H1 (cell line): ENCODE measurements around the gene TAF3. TPM values are rescaled to one million over a fixed set of nuclear protein-coding genes. Genes with fewer than 3 reads are reported as not detected.

Experiments
- CTCF ChIA-PET: fragments of 300-600 bp; sonication (Branson Sonifier 250); formaldehyde crosslinking; loops from one replicate; lab custom pipeline; 2021; ENCODE audit not compliant: partially characterized antibody; lab: Charles Lee
- POLR2A ChIA-PET: fragments of 300-600 bp; sonication (Branson Sonifier 250); formaldehyde crosslinking; loops from one replicate; lab custom pipeline; 2021; ENCODE audit warnings: inconsistent platforms; ENCODE audit not compliant: partially characterized antibody; lab: Charles Lee
- DNase-seq, 2 experiments: peaks; one replicate each; pipeline versions ENCODE4 v3.0.0 to v3.0.0-alpha.2; 2010 to 2022; ENCODE audit warnings: low spot score in 2 of 2, low read depth in 1 of 2, mixed read lengths in 1 of 2
- FAIRE-seq: peaks from 2 replicates; lab custom pipeline; 2011; peaks lifted over from hg19 to GRCh38; lab: Jason Lieb, UNC
- H2AFZ ChIP-seq: 2 replicates; pipeline ENCODE4 v1.8.1; 2012; ENCODE audit warnings: low read length, inconsistent platforms
- H2AK5ac ChIP-seq: 2 replicates; pipeline ENCODE4 v1.6.1; 2013; ENCODE audit warnings: low read depth, low read length
- H2BK120ac ChIP-seq: replicated peaks from 2 replicates; pipeline ENCODE3; 2013; ENCODE audit warnings: low read depth, low read length, inconsistent platforms
- H2BK12ac ChIP-seq: 2 replicates; pipeline ENCODE4 v1.6.1; 2013; ENCODE audit warnings: low read depth, low read length
- H2BK15ac ChIP-seq: 2 replicates; pipeline ENCODE4 v1.6.1; 2013; ENCODE audit warnings: low read length
- H2BK20ac ChIP-seq: 2 replicates; pipeline ENCODE4 v1.6.1; 2013; ENCODE audit warnings: low read length
- H2BK5ac ChIP-seq: 2 replicates; pipeline ENCODE4 v1.6.1; 2013; ENCODE audit warnings: low read depth, low read length
- H3K14ac ChIP-seq: 2 replicates; pipeline ENCODE4 v1.6.1; 2013; ENCODE audit warnings: inconsistent platforms; ENCODE audit not compliant: insufficient read length
- H3K18ac ChIP-seq: 2 replicates; pipeline ENCODE4 v1.6.1; 2013; ENCODE audit warnings: low read length; ENCODE audit errors: extremely low read depth
- H3K23ac ChIP-seq: 2 replicates; pipeline ENCODE4 v1.6.1; 2013; ENCODE audit warnings: inconsistent platforms; ENCODE audit not compliant: insufficient read length
- H3K23me2 ChIP-seq: 2 replicates; pipeline ENCODE4 v1.6.1; 2013; ENCODE audit warnings: low read depth, low read length
- H3K27ac ChIP-seq: 2 replicates; pipeline ENCODE4 v1.6.1; 2011; ENCODE audit warnings: low read depth, low read length, inconsistent platforms
- H3K27me3 ChIP-seq, 4 experiments: replicated peaks in 1 of 4; 1 replicate in 1 of 4; 2 replicates in 3 of 4; pipeline versions ENCODE4 v1.6.1 to v1.8.1; 2011 to 2013; ENCODE audit warnings: low read length in 3 of 4, mild to moderate bottlenecking in 3 of 4, inconsistent platforms in 2 of 4, mixed read lengths in 2 of 4, moderate library complexity in 1 of 4; ENCODE audit not compliant: control insufficient read depth in 3 of 4, insufficient read depth in 3 of 4; ENCODE audit errors: extremely low read depth in 1 of 4
- H3K36me3 ChIP-seq, 4 experiments: 2 replicates each; pipeline versions ENCODE4 v1.6.1 to v1.8.1; 2011 to 2013; ENCODE audit warnings: mild to moderate bottlenecking in 4 of 4, low read length in 3 of 4, moderate library complexity in 2 of 4, control low read depth in 1 of 4, inconsistent platforms in 1 of 4; ENCODE audit not compliant: insufficient read depth in 4 of 4, control insufficient read depth in 2 of 4
- H3K4ac ChIP-seq: replicated peaks from 2 replicates; pipeline ENCODE3; 2013; ENCODE audit warnings: low read length, low read depth, mixed read lengths, inconsistent platforms; ENCODE audit not compliant: insufficient read length
- H3K4me1 ChIP-seq, 4 experiments: replicated peaks in 1 of 4; 1 replicate in 1 of 4; 2 replicates in 3 of 4; pipeline versions ENCODE4 v1.6.1 to v1.8.1; 2011 to 2013; ENCODE audit warnings: low read length in 3 of 4, inconsistent platforms in 2 of 4, mixed read lengths in 1 of 4; ENCODE audit not compliant: insufficient read depth in 4 of 4, control insufficient read depth in 3 of 4
- H3K4me2 ChIP-seq, 2 experiments: 2 replicates each; pipeline versions ENCODE4 v1.6.1 to v1.8.1; 2011 to 2013; ENCODE audit warnings: low read depth in 2 of 2, low read length in 2 of 2, control low read depth in 1 of 2, inconsistent platforms in 1 of 2, mild to moderate bottlenecking in 1 of 2; ENCODE audit not compliant: insufficient read depth in 1 of 2
- H3K4me3 ChIP-seq, 4 experiments: fragments of 200-600, 300-600 bp in 1 of 4; sonication (generic), shearing (Covaris generic), sonication (Bioruptor Twin) in 1 of 4; 2 replicates each; pipeline versions ENCODE4 v1.5.1 to v1.8.1; 2011 to 2016; ENCODE audit warnings: low read length in 4 of 4, low read depth in 3 of 4, control low read depth in 2 of 4, inconsistent platforms in 2 of 4, mild to moderate bottlenecking in 2 of 4, mixed read lengths in 1 of 4, moderate library complexity in 1 of 4; ENCODE audit not compliant: insufficient read depth in 2 of 4; ENCODE audit errors: extremely low read depth in 1 of 4
- H3K56ac ChIP-seq: replicated peaks from 2 replicates; pipeline ENCODE3; 2013; ENCODE audit warnings: low read depth, mild to moderate bottlenecking, mixed read lengths, low read length, inconsistent platforms; ENCODE audit not compliant: insufficient read length
- H3K79me1 ChIP-seq: 2 replicates; pipeline ENCODE4 v1.6.1; 2013; ENCODE audit warnings: low read depth, low read length, control low read depth
- H3K79me2 ChIP-seq, 2 experiments: 2 replicates each; pipeline versions ENCODE4 v1.6.1 to v1.8.1; 2012 to 2013; ENCODE audit warnings: low read length in 2 of 2, mild to moderate bottlenecking in 2 of 2, inconsistent platforms in 1 of 2; ENCODE audit not compliant: insufficient read depth in 2 of 2, control insufficient read depth in 1 of 2
- H3K9ac ChIP-seq, 4 experiments: replicated peaks in 1 of 4; 1 replicate in 1 of 4; 2 replicates in 3 of 4; pipeline versions ENCODE4 v1.6.1 to v1.8.1; 2011 to 2013; ENCODE audit warnings: low read depth in 3 of 4, low read length in 3 of 4, control low read depth in 2 of 4, mild to moderate bottlenecking in 2 of 4, moderate library complexity in 2 of 4, inconsistent platforms in 1 of 4; ENCODE audit errors: extremely low read depth in 1 of 4
- H3K9me3 ChIP-seq, 2 experiments: 2 replicates each; pipeline versions ENCODE4 v1.6.1 to v1.8.1; 2012 to 2013; ENCODE audit warnings: mild to moderate bottlenecking in 2 of 2, moderate library complexity in 2 of 2, control low read depth in 1 of 2, inconsistent platforms in 1 of 2, low read depth in 1 of 2, low read length in 1 of 2, mixed read lengths in 1 of 2; ENCODE audit not compliant: insufficient read depth in 2 of 2
- H4K20me1 ChIP-seq, 2 experiments: replicated peaks in 1 of 2; 2 replicates each; pipeline versions ENCODE3 to v1.8.1; 2011 to 2013; ENCODE audit warnings: inconsistent platforms in 2 of 2, low read length in 2 of 2, mild to moderate bottlenecking in 1 of 2; ENCODE audit not compliant: insufficient read depth in 2 of 2, control insufficient read depth in 1 of 2
- H4K5ac ChIP-seq: 2 replicates; pipeline ENCODE4 v1.6.1; 2013; ENCODE audit warnings: low read length, low read depth, mixed read lengths, inconsistent platforms; ENCODE audit not compliant: insufficient read length
- H4K8ac ChIP-seq: 2 replicates; pipeline ENCODE4 v1.8.0; 2013; ENCODE audit warnings: mild to moderate bottlenecking, moderate library complexity, low read length, inconsistent platforms; ENCODE audit not compliant: insufficient read depth; ENCODE audit errors: extremely low read depth
- H4K91ac ChIP-seq: replicated peaks from 2 replicates; pipeline ENCODE3; 2013; ENCODE audit warnings: low read length, mixed read lengths, inconsistent platforms; ENCODE audit not compliant: insufficient read length
- ASH2L ChIP-seq: fragments of 200-600, 300-600 bp; sonication (generic); IDR thresholded peaks from one replicate; pipeline ENCODE4 v1.7.1; 2017; ENCODE audit warnings: low read length
- GTF2F1 ChIP-seq: IDR thresholded peaks from 2 replicates; pipeline ENCODE4 v1.6.1; 2012; ENCODE audit warnings: low read depth, low read length, improper control_type of control experiment, borderline replicate concordance
- JUN ChIP-seq: IDR thresholded peaks from 2 replicates; pipeline ENCODE4 v1.6.1; 2011; ENCODE audit warnings: low read depth, mild to moderate bottlenecking, improper control_type of control experiment, low read length
- RNF2 ChIP-seq: fragments of 200-900, 300-1000 bp; sonication (generic); IDR thresholded peaks from 2 replicates; pipeline ENCODE4 v1.7.1; 2016; ENCODE audit warnings: borderline replicate concordance, low read depth, mild to moderate bottlenecking, antibody characterized with exemption, low read length; ENCODE audit not compliant: poor library complexity, severe bottlenecking; ENCODE audit errors: missing control alignments
- TCF12 ChIP-seq: IDR thresholded peaks from 2 replicates; pipeline ENCODE4 v1.6.1; 2011; ENCODE audit warnings: low read depth, mild to moderate bottlenecking, low read length
- WGBS, 2 experiments: shearing (Covaris generic) in 1 of 2; methylation state at CpG; one replicate each; pipeline versions ENCODE4 v1.1.6 to v1.1.7; 2013 to 2015; ENCODE audit warnings: low lambda C conversion rate in 2 of 2, mixed read lengths in 2 of 2, inconsistent platforms in 1 of 2, low coverage in 1 of 2, missing lambda C conversion rate in 1 of 2; ENCODE audit not compliant: insufficient replicate concordance in 2 of 2, insufficient coverage in 1 of 2, insufficient read length in 1 of 2; ENCODE audit errors: extremely low coverage in 1 of 2, missing lambda C conversion rate in 1 of 2; 5-methylcytosine and 5-hydroxymethylcytosine counted together
- polyA plus RNA-seq, 7 experiments: library from polyadenylated mRNA; depleted of rRNA in 3 of 7; stranded (reverse) in 5 of 7; unstranded in 2 of 7; fragments of >200 nt in 5 of 7; fragments of 200-250 nt in 2 of 7; gene quantifications; 1 replicate in 5 of 7; 2 replicates in 1 of 7; 4 replicates in 1 of 7; pipeline versions ENCODE4 v1.2.1 to v1.2.3, GENCODE V29; 2011 to 2013; ENCODE audit warnings: missing spikeins in 2 of 7, mixed read lengths in 2 of 7
- total RNA-seq: library from RNA; stranded (reverse); fragmentation: NEBNext Ultra II Directional; extraction: Animal tissue kit (Norgen Biotek cat#: 25700); gene quantifications from 2 replicates; pipeline ENCODE4 v1.2.1, GENCODE V29; 2021
- TF ChIP-seq, protein P1 (sequence below): IDR thresholded peaks from 2 replicates; pipeline ENCODE4 v1.6.1; 2012; ENCODE audit warnings: inconsistent platforms
- TF ChIP-seq, protein P2 (sequence below), 3 experiments: IDR thresholded peaks; 1 replicate in 2 of 3; 2 replicates in 1 of 3; pipeline versions ENCODE4 v1.5.1 to v1.6.1; 2011; ENCODE audit warnings: low read length in 3 of 3, mild to moderate bottlenecking in 3 of 3, inconsistent platforms in 2 of 3, low read depth in 1 of 3, moderate library complexity in 1 of 3; ENCODE audit not compliant: insufficient read depth in 1 of 3; ENCODE audit errors: control extremely low read depth in 1 of 3

The TAF3 gene
- total and polyA plus RNA-seq, 2 of the 8 experiments (the other 6 are each of a cell fraction or from before 2014, with no cell fraction given), result 1.5 to 11.2 TPM

DNA sequence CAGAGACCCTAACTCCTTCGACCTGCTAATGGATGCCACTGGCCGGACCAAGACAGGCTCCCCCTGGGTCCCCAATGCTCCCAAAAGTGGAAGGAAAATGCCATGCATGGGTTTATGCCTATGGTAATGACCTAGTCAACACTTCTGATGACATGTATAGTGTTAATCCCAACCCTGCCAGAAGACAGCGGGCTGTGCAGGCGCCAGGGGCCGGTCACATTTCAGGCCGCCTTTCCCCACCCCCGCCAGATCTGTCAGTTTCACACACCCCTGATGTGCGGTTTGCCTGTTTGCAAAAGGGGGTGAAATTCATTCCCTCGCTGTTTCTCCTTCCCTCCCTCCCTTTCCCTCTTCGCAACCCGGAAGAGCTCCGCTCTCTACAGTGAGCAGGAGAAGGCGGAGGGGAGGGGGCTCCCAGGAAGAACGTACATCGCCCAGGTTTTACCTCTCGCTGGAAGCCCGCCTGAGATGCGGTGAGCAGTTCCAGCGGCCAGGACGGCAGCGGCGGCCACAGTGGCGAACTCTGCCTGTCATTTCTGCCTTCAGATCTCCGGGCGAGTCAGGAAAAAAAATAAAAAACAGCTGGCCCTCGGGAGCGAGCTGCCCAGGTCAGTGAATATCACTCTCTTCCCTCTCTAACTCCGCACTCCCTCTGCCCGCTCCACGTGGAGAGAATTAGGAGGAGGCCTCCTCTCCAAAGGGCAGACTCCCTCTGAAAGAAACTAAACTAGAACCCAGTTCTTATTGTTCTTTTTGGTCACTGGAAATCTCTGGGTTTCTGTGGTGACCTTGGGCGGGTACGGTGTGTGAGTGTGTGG lies 226.8 kb downstream of the TAF3 start:
- Histone ChIP-seq H3K18ac (no peak overlapping the region), H2BK120ac (no peak overlapping the region), H3K4me1 (peaks cover 9 to 59% (median 31%) of the 10 kb centered on the region in 4 experiments), H3K36me3 (no peaks in the 10 kb centered on the region; a peak in 1 of 8 replicates), H4K20me1 (peaks cover 23 to 29% of the 10 kb centered on the region in 2 experiments), H2BK15ac (0 out of 2 replicates have a peak overlapping the region, but pooled peaks have one; percentile 46), H3K4me2 (peak overlapping the region; percentile 59 to 75), H3K79me1 (no peaks in the 10 kb centered on the region), H4K8ac (no peak overlapping the region), H3K23me2 (peaks cover 3% of the 10 kb centered on the region; the same call in 1 of the 2 replicates), H3K4ac (no peak overlapping the region), H2AK5ac (no peak overlapping the region), H3K27me3 (peaks cover 90 to 100% (median 99%) of the 10 kb centered on the region in 4 experiments), H3K14ac (no peak overlapping the region), H3K4me3 (peak overlapping the region; percentile 24 to 58 (median 42); a peak in 5 of 8 replicates), H2BK12ac (0 out of 2 replicates have a peak overlapping the region, but pooled peaks have one; percentile 55), H3K27ac (no peak overlapping the region), H3K9me3 (no peaks in the 10 kb centered on the region), H4K91ac (no peak overlapping the region), H4K5ac (no peak overlapping the region), H2AFZ (no peak overlapping the region), H2BK5ac (no peak overlapping the region), H3K79me2 (no peaks in the 10 kb centered on the region), H3K23ac (no peak overlapping the region), H3K9ac (no peak overlapping the region), H2BK20ac (no peak overlapping the region), H3K56ac (no peak overlapping the region)
- WGBS, 2 experiments, result 2% methylated on average over 32 of the region's 32 CpGs; no CpG with 5 or more reads in 1 of the 2 experiments
- FAIRE-seq (no peak), DNase-seq (peak in 1 of 2 experiments; percentile 76)
- ChIA-PET CTCF (interaction anchor here (0.7 to 1.5 kb wide), 5 partner anchors 13 to 1164 kb away, joined by 3 to 4 read pairs (median 3); no protein-coding TSS in a partner anchor), POLR2A (interaction anchor here (0.7 to 2.5 kb wide), 4 partner anchors 13 to 257 kb away, joined by 3 to 11 read pairs (median 3); partner anchors contain the start of gene ATP5F1C)
- TF ChIP-seq ASH2L (peak; percentile 52), RNF2 (peak; percentile 55), JUN (no peak), TCF12 (0 out of 2 replicates have a peak, but pooled peaks have one; percentile 2), GTF2F1 (no peak)
- TF ChIP-seq, protein P1, sequence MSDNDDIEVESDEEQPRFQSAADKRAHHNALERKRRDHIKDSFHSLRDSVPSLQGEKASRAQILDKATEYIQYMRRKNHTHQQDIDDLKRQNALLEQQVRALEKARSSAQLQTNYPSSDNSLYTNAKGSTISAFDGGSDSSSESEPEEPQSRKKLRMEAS, result 0 out of 2 replicates have a peak, but pooled peaks have one; percentile 36
- TF ChIP-seq, protein P2, sequence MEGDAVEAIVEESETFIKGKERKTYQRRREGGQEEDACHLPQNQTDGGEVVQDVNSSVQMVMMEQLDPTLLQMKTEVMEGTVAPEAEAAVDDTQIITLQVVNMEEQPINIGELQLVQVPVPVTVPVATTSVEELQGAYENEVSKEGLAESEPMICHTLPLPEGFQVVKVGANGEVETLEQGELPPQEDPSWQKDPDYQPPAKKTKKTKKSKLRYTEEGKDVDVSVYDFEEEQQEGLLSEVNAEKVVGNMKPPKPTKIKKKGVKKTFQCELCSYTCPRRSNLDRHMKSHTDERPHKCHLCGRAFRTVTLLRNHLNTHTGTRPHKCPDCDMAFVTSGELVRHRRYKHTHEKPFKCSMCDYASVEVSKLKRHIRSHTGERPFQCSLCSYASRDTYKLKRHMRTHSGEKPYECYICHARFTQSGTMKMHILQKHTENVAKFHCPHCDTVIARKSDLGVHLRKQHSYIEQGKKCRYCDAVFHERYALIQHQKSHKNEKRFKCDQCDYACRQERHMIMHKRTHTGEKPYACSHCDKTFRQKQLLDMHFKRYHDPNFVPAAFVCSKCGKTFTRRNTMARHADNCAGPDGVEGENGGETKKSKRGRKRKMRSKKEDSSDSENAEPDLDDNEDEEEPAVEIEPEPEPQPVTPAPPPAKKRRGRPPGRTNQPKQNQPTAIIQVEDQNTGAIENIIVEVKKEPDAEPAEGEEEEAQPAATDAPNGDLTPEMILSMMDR (IDR thresholded peaks at IDR 0.05; ENCODE audit: control extremely low read depth in 1 of 3, insufficient read depth in 1 of 3, low read depth in 1 of 3, low read length in 3 of 3), result no peak
